ENCODE results near the gene ATG9A.
A peak's percentile ranks its signal among the peaks of the same experiment; 100 is the strongest.

The ATG9A gene

DNA sequence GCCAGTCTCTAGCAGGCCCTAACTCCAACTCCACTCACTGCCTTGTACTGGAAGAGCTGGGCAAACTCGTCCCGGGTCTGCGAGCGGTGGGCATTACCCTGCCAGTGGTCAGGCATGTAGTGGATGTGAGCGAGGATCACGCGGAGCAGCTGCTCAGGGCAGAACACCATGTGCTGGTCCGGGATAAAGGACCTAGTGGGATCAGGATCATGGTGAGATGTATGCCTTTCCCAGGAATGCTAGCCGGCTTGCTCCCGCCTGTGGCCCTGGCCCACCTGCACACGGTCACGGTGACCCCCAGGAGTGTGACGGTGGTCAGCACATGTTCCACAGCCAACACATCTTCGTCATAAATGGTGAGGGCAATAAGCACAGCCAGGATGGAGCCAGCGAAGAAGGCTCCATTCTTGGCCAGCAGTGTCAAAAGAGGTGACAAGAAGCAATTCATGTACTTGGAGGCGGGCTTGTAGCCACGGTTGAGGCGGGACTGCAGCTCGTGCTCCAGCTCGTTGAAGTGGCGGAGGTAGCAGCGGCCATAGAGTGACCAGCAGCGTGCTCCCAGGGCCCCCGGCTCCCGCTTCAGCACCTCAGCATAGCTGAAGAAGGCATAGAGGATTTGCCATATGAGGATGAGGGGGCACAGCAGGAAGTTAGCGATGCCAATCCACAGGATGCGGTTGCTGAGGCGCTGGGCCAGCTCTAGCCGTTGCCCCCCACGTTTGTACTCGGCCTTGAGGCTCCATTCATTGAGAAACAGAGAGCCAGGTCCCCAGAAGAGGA, 5.4 kb downstream of the ATG9A start:
- no peak overlapping the region for H3K4me3 ChIP-seq (ENCODE audit: low read depth, low read length)

GRCh38 chr2:219221957-219222518, 7.4 kb downstream of the ATG9A start:
- no peak overlapping the region for H3K4me3 ChIP-seq (ENCODE audit: low read depth, low read length)

- no peak overlapping the region for H3K4me3 ChIP-seq (ENCODE audit: low read depth, low read length)
These were observed 8.6 kb downstream of the ATG9A start for GRCh38 chr2:219220652-219221402.

GRCh38 chr2:219219784-219220532, 9.5 kb downstream of the ATG9A start:
- no peak overlapping the region for H3K4me3 ChIP-seq (ENCODE audit: low read depth, low read length)

DNA sequence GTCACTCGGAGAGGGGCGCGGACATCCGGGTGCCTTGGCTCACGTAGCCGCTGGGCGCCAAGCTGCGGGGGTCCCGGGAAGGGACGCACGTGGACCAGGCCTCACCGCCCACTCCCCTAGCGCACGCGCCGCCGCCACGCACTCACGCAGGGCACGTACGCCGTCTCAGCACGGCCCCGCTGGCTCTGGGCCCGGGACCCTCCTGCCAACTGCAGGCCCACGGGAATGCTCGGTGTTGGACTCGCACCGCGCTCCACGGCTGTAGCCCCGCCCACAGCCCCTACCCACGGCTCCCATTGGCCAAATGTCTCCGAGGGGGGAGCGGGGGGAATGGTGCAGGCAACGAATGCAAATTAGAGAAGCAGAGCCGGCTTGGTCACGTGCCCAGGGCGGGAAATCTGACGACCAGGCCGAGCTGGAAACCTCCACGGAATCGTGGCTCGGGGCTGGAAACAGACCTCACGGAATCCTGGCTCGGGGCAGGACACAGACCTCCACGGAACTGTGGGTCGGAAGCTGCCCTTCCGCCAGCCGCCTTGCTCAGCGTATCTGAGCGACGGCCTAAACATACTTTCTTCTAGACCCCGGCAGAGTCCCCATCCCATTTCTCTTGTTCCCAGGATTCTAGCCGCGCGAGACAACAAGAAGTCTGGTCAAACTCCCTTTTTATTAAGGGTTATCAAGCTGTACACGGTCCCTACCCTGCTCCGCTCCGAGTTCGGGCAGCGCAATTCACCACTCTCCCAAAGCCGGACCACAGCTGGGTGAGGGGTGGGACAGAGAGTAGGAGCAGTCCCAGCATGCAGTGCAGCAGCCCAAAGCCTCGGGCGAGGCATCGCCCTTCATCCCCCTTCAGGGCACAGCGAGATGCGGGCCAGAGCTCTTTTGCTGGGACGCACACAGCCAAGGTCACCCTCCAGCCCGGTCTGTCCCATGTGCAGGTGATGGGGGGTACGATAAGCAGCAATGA, 10.4 kb downstream of the ATG9A start, which contains the start of gene ABCB6:
Gene ABCB6, minus strand, starts transcription at position 227 of the 970 bp plus-strand sequence. CDS start 285 bp downstream, outside the sequence.
- H3K4me3 ChIP-seq (ENCODE audit: low read depth, low read length), result peak within 1 kb of the TSS; percentile 63

- H3K4me3 ChIP-seq (ENCODE audit: low read depth, low read length), result peak overlapping the region; percentile 63
These were observed 11.2 kb downstream of the ATG9A start for GRCh38 chr2:219218217-219218731.

DNA sequence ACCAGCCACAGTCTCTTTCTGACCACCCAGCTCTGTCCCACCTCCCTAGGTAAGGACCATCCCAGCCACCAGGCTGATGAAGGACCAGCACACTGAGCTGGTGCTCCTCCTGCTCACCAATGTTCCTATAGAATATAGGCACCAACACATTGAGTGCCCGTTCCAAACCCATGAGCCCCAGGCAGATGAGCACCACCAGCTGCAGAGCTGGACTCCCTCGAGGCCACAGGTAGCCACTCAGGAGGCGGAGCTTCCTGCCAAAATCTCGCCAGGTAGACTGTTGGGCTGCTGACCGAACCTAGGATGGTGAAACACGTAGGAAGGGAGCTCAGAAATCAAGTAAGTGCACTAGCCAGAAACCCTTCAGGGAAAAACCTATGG, 12.9 kb downstream of the ATG9A start:
- H3K4me3 ChIP-seq (ENCODE audit: low read depth, low read length), result no peak overlapping the region

- H3K4me3 ChIP-seq (ENCODE audit: low read depth, low read length), result no peak overlapping the region
These were observed 13.4 kb downstream of the ATG9A start for GRCh38 chr2:219215871-219216534.

DNA sequence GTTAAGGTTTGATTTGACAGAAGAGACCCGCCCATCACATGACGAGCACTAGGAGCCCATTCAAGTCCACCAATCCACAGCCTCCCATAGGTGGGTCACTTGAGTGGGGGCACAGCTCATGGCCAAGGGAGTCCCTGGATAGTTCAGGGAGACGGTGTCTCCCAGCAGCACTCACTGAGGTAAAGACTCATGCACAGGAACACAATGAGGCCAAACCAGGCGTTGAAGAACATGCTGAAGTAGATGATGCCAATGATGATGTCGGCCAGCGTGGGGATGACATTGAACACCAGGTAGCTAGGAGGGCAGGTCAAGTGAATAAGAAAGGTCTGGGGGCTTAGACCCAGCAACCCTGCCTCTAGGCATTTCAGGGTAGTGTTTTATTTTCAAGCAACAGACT, 14.7 kb downstream of the ATG9A start:
- H3K4me3 ChIP-seq (ENCODE audit: low read depth, low read length), result no peak overlapping the region

- H3K4me3 ChIP-seq (ENCODE audit: low read depth, low read length), result no peak overlapping the region
These were observed 15.3 kb downstream of the ATG9A start for GRCh38 chr2:219214141-219214540.

DNA sequence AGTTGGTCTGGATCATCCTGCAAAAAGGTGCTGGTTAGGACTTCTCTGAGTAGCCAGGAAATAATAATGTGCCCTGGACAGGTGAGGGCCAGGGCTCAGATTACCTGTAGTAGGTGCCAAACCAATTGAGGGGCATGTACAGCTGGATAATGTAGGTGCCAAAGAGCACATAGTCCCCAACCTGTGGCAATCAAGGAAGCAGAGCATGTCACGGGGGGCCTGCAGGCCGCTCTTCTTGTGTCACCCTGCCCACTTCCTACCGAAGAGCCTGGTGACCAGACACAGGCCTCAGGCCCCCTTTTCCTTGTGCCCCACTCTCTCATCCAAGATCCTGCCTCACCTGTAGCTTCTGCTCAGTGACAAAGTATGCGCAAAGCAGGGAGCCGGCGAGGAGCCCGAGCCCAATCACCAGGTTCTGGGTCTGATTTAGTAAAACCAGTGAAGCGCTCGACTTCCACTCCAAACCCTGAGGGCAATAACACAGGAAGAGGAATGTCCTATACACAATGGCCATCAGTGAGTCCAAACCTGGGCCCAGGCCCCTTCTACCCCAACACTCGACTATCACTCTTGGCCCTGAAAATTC, 15.9 kb downstream of the ATG9A start:
- no peak overlapping the region for H3K4me3 ChIP-seq (ENCODE audit: low read depth, low read length)

GRCh38 chr2:219213026-219213415, 16.4 kb downstream of the ATG9A start:
- H3K4me3 ChIP-seq (ENCODE audit: low read depth, low read length), result no peak overlapping the region

- H3K4me3 ChIP-seq (ENCODE audit: low read depth, low read length), result no peak overlapping the region
These were observed 18.5 kb downstream of the ATG9A start for GRCh38 chr2:219210886-219211362.

- H3K4me3 ChIP-seq (ENCODE audit: low read depth, low read length), result no peak overlapping the region
These were observed 19.1 kb downstream of the ATG9A start for GRCh38 chr2:219210196-219210885.

GRCh38 chr2:219209236-219210195, 19.9 kb downstream of the ATG9A start:
- no peak overlapping the region for H3K4me3 ChIP-seq (ENCODE audit: low read depth, low read length)

DNA sequence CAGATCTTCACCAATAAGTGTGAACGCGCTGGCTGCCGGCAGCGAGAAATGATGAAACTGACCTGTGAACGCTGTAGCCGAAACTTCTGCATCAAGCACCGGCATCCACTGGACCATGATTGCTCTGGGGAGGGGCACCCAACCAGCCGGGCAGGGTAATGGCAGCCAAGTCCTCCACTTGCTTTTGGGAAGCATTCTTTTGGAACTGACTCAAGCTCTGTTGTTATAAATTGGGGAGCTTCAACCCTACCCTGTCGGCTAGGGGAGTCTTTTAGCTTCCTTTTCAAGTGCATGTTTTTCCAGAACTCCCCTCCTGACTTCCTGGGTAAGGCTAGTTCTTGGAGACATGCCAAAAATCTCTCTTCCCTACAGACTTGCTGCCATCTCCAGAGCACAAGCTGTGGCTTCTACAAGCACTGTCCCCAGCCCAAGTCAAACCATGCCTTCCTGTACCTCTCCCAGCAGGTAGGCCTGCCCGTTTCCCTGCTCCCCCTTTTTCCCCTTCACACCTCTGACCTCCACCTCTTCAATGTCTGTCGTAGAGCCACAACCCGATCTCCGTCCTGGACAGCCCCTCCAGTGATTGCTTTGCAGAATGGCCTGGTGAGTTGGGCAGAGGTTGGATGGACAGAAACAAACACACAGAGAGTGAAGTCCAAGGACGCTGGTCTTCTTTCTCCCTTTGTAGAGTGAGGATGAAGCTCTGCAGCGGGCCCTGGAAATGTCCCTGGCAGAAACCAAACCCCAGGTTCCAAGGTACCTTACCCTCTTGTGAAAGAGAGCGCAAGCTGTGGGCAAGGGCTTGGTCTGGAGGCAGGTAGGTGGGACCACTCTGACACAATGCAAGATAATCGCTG, 21.3 kb downstream of the ATG9A start:
- no peak overlapping the region for H3K4me3 ChIP-seq (ENCODE audit: low read depth, low read length)

All from iPS-11a (cell line).